Endothelial cell of umbilical vein (primary cell): Measurements from ENCODE around the gene NFYC. TPM values are rescaled to one million over a fixed set of nuclear protein-coding genes. Genes with fewer than 3 reads are reported as not detected.

Source experiments
- BruUV-seq: library from RNA; stranded (reverse); fragments of 400-500 nt; replicated peaks from 2 replicates; lab custom pipeline; 2021; lab: Mats Ljungman, UMichigan
- CTCF ChIA-PET: fragments of 300-600, 350-600 bp; sonication (Branson Sonifier 250); formaldehyde crosslinking; loops from one replicate; lab custom pipeline; 2021; ENCODE audit warnings: antibody characterized with exemption, inconsistent platforms; lab: Charles Lee
- POLR2A ChIA-PET: fragments of 300-600, 350-600 bp; sonication (Branson Sonifier 250); formaldehyde crosslinking; loops from one replicate; lab custom pipeline; 2021; ENCODE audit warnings: antibody characterized with exemption, inconsistent platforms; lab: Charles Lee
- DNase-seq: peaks from one replicate; pipeline ENCODE4 v3.0.0-alpha.2; 2011; ENCODE audit warnings: low read depth, low spot score
- FAIRE-seq: peaks from 2 replicates; lab custom pipeline; 2011; peaks lifted over from hg19 to GRCh38; lab: Jason Lieb, UNC
- H2AFZ ChIP-seq: 2 replicates; pipeline ENCODE4 v1.6.0; 2012; ENCODE audit warnings: low read depth, low read length, control low read depth, inconsistent platforms
- H3K27ac ChIP-seq: 2 replicates; pipeline ENCODE4 v1.5.1; 2011; ENCODE audit warnings: low read depth, mild to moderate bottlenecking, control low read depth, low read length, moderate library complexity; ENCODE audit not compliant: insufficient read depth
- H3K27me3 ChIP-seq, 2 experiments: 2 replicates each; pipeline versions ENCODE4 v1.6.0 to v1.6.1; 2011; ENCODE audit warnings: low read length in 2 of 2, mixed read lengths in 1 of 2; ENCODE audit not compliant: control insufficient read depth in 2 of 2, insufficient read depth in 2 of 2
- H3K36me3 ChIP-seq, 2 experiments: 2 replicates in 1 of 2; 3 replicates in 1 of 2; pipeline ENCODE4 v1.5.1; 2011; ENCODE audit warnings: low read length in 2 of 2, mild to moderate bottlenecking in 1 of 2, moderate library complexity in 1 of 2; ENCODE audit not compliant: control insufficient read depth in 2 of 2, insufficient read depth in 2 of 2; ENCODE audit errors: extremely low read depth in 1 of 2
- H3K4me1 ChIP-seq: 3 replicates; pipeline ENCODE4 v1.5.1; 2011; ENCODE audit warnings: mild to moderate bottlenecking, low read length; ENCODE audit not compliant: control insufficient read depth, insufficient read depth; ENCODE audit errors: extremely low read depth
- H3K4me2 ChIP-seq: 2 replicates; pipeline ENCODE4 v1.6.1; 2011; ENCODE audit warnings: low read length, control low read depth, mixed read lengths; ENCODE audit not compliant: insufficient read depth
- H3K4me3 ChIP-seq, 3 experiments: fragments of 200-600 bp in 1 of 3; sonication (generic), shearing (Covaris generic) in 1 of 3; replicated peaks in 1 of 3; 2 replicates each; pipeline ENCODE4 v1.5.1; 2011 to 2016; ENCODE audit warnings: control low read depth in 3 of 3, low read length in 3 of 3, mild to moderate bottlenecking in 2 of 3, inconsistent platforms in 1 of 3, low read depth in 1 of 3, moderate library complexity in 1 of 3; ENCODE audit not compliant: insufficient read depth in 1 of 3
- H3K79me2 ChIP-seq: 2 replicates; pipeline ENCODE4 v1.6.0; 2012; ENCODE audit warnings: low read length, inconsistent platforms; ENCODE audit not compliant: control insufficient read depth, insufficient read depth
- H3K9ac ChIP-seq: replicated peaks from 2 replicates; pipeline ENCODE3; 2011; ENCODE audit warnings: low read length, control low read depth; ENCODE audit not compliant: insufficient read depth; ENCODE audit errors: extremely low read depth
- H3K9me1 ChIP-seq: replicated peaks from 3 replicates; pipeline ENCODE4 v1.6.0; 2011; ENCODE audit warnings: mild to moderate bottlenecking, low read length; ENCODE audit not compliant: control insufficient read depth, insufficient read depth; ENCODE audit errors: extremely low read depth
- H3K9me3 ChIP-seq: replicated peaks from 2 replicates; pipeline ENCODE4 v1.5.1; 2012; ENCODE audit warnings: low read length, inconsistent platforms; ENCODE audit not compliant: control insufficient read depth, insufficient read depth
- H4K20me1 ChIP-seq: replicated peaks from 2 replicates; pipeline ENCODE3; 2011; ENCODE audit warnings: mild to moderate bottlenecking, low read length; ENCODE audit not compliant: control insufficient read depth, insufficient read depth; ENCODE audit errors: extremely low read depth
- EZH2 ChIP-seq: IDR thresholded peaks from 2 replicates; pipeline ENCODE4 v1.6.1; 2012; ENCODE audit warnings: borderline replicate concordance, low read depth, mild to moderate bottlenecking, moderate library complexity, low read length, inconsistent platforms; ENCODE audit not compliant: severe bottlenecking
- FOS ChIP-seq: IDR thresholded peaks from 2 replicates; pipeline ENCODE4 v1.6.1; 2011; ENCODE audit warnings: mild to moderate bottlenecking, low read length, moderate library complexity, borderline replicate concordance; ENCODE audit not compliant: insufficient read depth
- GATA2 ChIP-seq: IDR thresholded peaks from 2 replicates; pipeline ENCODE4 v1.7.0; 2011; ENCODE audit warnings: low read depth, mild to moderate bottlenecking, moderate library complexity, mixed read lengths, low read length; ENCODE audit not compliant: insufficient read length, insufficient read depth
- POLR2A ChIP-seq: IDR thresholded peaks from 2 replicates; pipeline ENCODE4 v1.6.1; 2012; ENCODE audit warnings: low read depth, mild to moderate bottlenecking, control low read depth, low read length
- POLR2AphosphoS5 ChIP-seq: IDR thresholded peaks from 2 replicates; pipeline ENCODE4 v1.6.1; 2012; ENCODE audit warnings: low read depth, mild to moderate bottlenecking, control low read depth, low read length, moderate library complexity; ENCODE audit not compliant: insufficient read depth
- dilution Hi-C: fragments of 300-500 bp; cut with MboI; formaldehyde crosslinking; loops from one replicate; pipeline ENCODE4 v1.15.0; 2019; ENCODE audit warnings: low sequenced_read_pairs; ENCODE audit not compliant: extremely low pct_ligation_motif_present
- intact Hi-C: fragments of 100-400 bp; cut with micrococcal nuclease; formaldehyde crosslinking; loops from one replicate; pipeline ENCODE4 v1.10.0; 2022
- polyA plus RNA-seq, 4 experiments: library from polyadenylated mRNA; depleted of rRNA in 3 of 4; stranded (reverse) in 3 of 4; unstranded in 1 of 4; fragments of >200 nt; gene quantifications; 2 replicates each; pipeline versions ENCODE4 v1.2.1 to v1.2.3, GENCODE V29; 2011 to 2012; ENCODE audit warnings: missing spikeins in 1 of 4
- total RNA-seq: library from RNA; stranded (reverse); gene quantifications from 2 replicates; pipeline ENCODE4 v1.2.3, GENCODE V29; 2021
- TF ChIP-seq, protein P1 (sequence below), 2 donors: IDR thresholded peaks; 1 replicate in 1 of 2; 2 replicates in 1 of 2; pipeline ENCODE4 v1.5.1; 2011; ENCODE audit warnings: low read length in 2 of 2, mild to moderate bottlenecking in 2 of 2, moderate library complexity in 2 of 2, control low read depth in 1 of 2, inconsistent platforms in 1 of 2, low read depth in 1 of 2; ENCODE audit not compliant: insufficient read depth in 1 of 2; ENCODE audit errors: extremely low read depth in 1 of 2
- TF ChIP-seq, protein P2 (sequence below): IDR thresholded peaks from 2 replicates; pipeline ENCODE4 v1.6.1; 2011; ENCODE audit not compliant: insufficient read depth, insufficient read length

NFYC gene
- total and polyA plus RNA-seq, 2 donors (not counting 3 experiments of a cell fraction or from before 2014, with no cell fraction given) = 51.1 to 81.7 TPM

DNA sequence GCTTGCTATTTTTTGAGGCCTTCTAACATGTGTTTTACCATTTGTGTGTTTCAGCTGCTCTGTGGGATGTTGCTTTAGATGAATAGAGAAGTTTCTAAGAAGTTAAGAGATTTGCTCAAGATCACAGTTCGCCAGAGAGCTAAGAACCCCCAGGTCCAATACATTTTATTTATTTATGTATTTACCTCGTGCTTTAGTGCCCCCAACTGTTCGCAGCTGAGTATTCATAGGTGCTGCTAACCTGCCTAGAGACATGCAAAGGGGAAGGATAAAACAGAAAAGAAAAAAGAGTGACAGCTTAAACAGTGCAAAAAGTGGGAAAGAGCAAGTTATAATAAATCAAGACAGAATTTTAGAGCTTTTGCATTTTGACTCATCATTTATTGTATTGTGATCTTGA lies 31.1 kb downstream of the NFYC start:
- no TSS peak for BruUV-seq
- H3K27me3 ChIP-seq = no peaks in the 10 kb centered on the region
- no peak overlapping the region for H2AFZ ChIP-seq
- FAIRE-seq (no peak), DNase-seq (no peak)
- no peaks in the 10 kb centered on the region for H4K20me1 ChIP-seq
- dilution Hi-C loops (no loop called here), intact Hi-C loops (no loop called here)
- H3K79me2 ChIP-seq = peaks cover 2% of the 10 kb centered on the region
- H3K9me3 ChIP-seq = no peaks in the 10 kb centered on the region
- H3K27ac ChIP-seq = no peak overlapping the region
- ChIA-PET POLR2A (no interaction called here), CTCF (interaction anchor here (0.8 to 1.7 kb wide), 7 partner anchors 10 to 579 kb away, joined by 3 to 5 read pairs (median 3); no protein-coding TSS in a partner anchor)
- TF ChIP-seq, protein P1, sequence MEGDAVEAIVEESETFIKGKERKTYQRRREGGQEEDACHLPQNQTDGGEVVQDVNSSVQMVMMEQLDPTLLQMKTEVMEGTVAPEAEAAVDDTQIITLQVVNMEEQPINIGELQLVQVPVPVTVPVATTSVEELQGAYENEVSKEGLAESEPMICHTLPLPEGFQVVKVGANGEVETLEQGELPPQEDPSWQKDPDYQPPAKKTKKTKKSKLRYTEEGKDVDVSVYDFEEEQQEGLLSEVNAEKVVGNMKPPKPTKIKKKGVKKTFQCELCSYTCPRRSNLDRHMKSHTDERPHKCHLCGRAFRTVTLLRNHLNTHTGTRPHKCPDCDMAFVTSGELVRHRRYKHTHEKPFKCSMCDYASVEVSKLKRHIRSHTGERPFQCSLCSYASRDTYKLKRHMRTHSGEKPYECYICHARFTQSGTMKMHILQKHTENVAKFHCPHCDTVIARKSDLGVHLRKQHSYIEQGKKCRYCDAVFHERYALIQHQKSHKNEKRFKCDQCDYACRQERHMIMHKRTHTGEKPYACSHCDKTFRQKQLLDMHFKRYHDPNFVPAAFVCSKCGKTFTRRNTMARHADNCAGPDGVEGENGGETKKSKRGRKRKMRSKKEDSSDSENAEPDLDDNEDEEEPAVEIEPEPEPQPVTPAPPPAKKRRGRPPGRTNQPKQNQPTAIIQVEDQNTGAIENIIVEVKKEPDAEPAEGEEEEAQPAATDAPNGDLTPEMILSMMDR (IDR thresholded peaks at IDR 0.05; ENCODE audit: extremely low read depth in 1 of 2, insufficient read depth in 1 of 2, low read depth in 1 of 2, low read length in 2 of 2) = no peak
- TF ChIP-seq POLR2A (no peak), POLR2AphosphoS5 (no peak), GATA2 (no peak), EZH2 (no peak), FOS (no peak)
- TF ChIP-seq, protein P2, sequence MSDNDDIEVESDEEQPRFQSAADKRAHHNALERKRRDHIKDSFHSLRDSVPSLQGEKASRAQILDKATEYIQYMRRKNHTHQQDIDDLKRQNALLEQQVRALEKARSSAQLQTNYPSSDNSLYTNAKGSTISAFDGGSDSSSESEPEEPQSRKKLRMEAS = no peak
- no peaks in the 10 kb centered on the region for H3K9me1 ChIP-seq
- no peaks in the 10 kb centered on the region for H3K36me3 ChIP-seq
- no peak overlapping the region for H3K9ac ChIP-seq
- H3K4me1 ChIP-seq = no peaks in the 10 kb centered on the region
- no peak overlapping the region for H3K4me2 ChIP-seq
- no peak overlapping the region for H3K4me3 ChIP-seq
